Effector memory CD8-positive, alpha-beta T cell (primary cell): Measurements from ENCODE around the gene QRICH2.
"Not testable (repeated sequence)": the region's sequence is repeated elsewhere in the genome, so short reads cannot be mapped to it uniquely, and the experiment has no call there.

Source experiments
- ATAC-seq: fragments of 150-1000 bp; cut with Tn5 transposase; replicated peaks from 2 replicates; pipeline ENCODE4 v1.10.0; 2021; ENCODE audit warnings: mild to moderate bottlenecking, moderate library complexity
- DNase-seq, 3 experiments: peaks; one replicate each; pipeline ENCODE4 v3.0.0; 2021
- H3K27ac Mint-ChIP-seq, 2 donors: one replicate each; pipeline ENCODE4 v1.8.0; 2022; ENCODE audit warnings: mild to moderate bottlenecking in 2 of 2, mixed read lengths in 2 of 2, moderate library complexity in 2 of 2
- H3K27me3 Mint-ChIP-seq, 2 donors: one replicate each; pipeline ENCODE4 v1.8.0; 2022; ENCODE audit warnings: mixed read lengths in 2 of 2
- H3K36me3 Mint-ChIP-seq: one replicate; pipeline ENCODE4 v1.8.0; 2022; ENCODE audit warnings: mild to moderate bottlenecking, moderate library complexity, mixed read lengths; ENCODE audit not compliant: insufficient read depth
- H3K4me1 Mint-ChIP-seq, 2 donors: one replicate each; pipeline ENCODE4 v1.8.0; 2022; ENCODE audit warnings: low read depth in 2 of 2, mixed read lengths in 2 of 2
- H3K4me3 Mint-ChIP-seq, 2 donors: one replicate each; pipeline ENCODE4 v1.8.0; 2022; ENCODE audit warnings: mild to moderate bottlenecking in 2 of 2, mixed read lengths in 2 of 2, moderate library complexity in 2 of 2
- H3K9me3 Mint-ChIP-seq, 2 donors: one replicate each; pipeline ENCODE4 v1.8.0; 2022; ENCODE audit warnings: mixed read lengths in 2 of 2

QRICH2 gene

DNA sequence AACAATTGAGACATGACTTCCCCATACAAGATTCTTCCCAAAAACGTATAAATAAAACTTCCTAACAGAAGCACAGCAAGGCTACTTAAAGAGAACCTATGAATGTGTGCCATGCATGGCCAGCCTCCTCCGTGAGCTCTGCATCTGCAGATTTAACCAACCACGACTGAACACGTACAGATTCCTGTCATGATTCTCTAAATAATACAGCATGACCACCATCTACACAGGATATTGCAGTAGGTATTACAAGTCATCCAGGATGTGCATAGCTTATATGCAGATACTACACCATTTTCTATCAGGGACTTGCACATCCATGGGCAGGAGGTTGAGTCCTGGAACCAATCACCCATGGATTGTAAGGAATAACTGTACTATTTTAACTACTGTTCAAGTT, 1.4 kb upstream of the QRICH2 start:
- ATAC-seq = no peak
- no peak for DNase-seq
- no peaks in the 10 kb centered on the region for H3K4me1 Mint-ChIP-seq

GRCh38 chr17:76307299-76307965, 644 bp downstream of the QRICH2 start:
- Mint-ChIP-seq H3K27me3 (no peaks in the 10 kb centered on the region), H3K4me1 (peaks cover 0 to 3% of the 10 kb centered on the region in 2 donors), H3K27ac (no peak overlapping the region), H3K4me3 (no peak overlapping the region), H3K36me3 (peaks cover 14% of the 10 kb centered on the region), H3K9me3 (no peaks in the 10 kb centered on the region)
- no peak for ATAC-seq
- no peak for DNase-seq

More for the DNA sequence above, 1.4 kb upstream of the QRICH2 start:
- H3K36me3 Mint-ChIP-seq = peaks cover 14% of the 10 kb centered on the region
- no peaks in the 10 kb centered on the region for H3K27me3 Mint-ChIP-seq
- no peak overlapping the region for H3K4me3 Mint-ChIP-seq
- H3K9me3 Mint-ChIP-seq = no peaks in the 10 kb centered on the region
- no peak overlapping the region for H3K27ac Mint-ChIP-seq

GRCh38 chr17:76305135-76305454, 3.0 kb downstream of the QRICH2 start:
- H3K36me3 Mint-ChIP-seq, H3K4me1 Mint-ChIP-seq, H3K4me3 Mint-ChIP-seq, H3K27ac Mint-ChIP-seq, DNase-seq, ATAC-seq, H3K9me3 Mint-ChIP-seq, H3K27me3 Mint-ChIP-seq: not testable (repeated sequence)

GRCh38 chr17:76304226-76305134, 3.6 kb downstream of the QRICH2 start:
- Mint-ChIP-seq H3K4me3 (no peak overlapping the region), H3K9me3 (no peaks in the 10 kb centered on the region), H3K4me1 (peaks cover 0 to 3% of the 10 kb centered on the region in 2 donors), H3K27ac (no peak overlapping the region), H3K27me3 (no peaks in the 10 kb centered on the region), H3K36me3 (no peaks in the 10 kb centered on the region)
- ATAC-seq = no peak
- no peak for DNase-seq

DNA sequence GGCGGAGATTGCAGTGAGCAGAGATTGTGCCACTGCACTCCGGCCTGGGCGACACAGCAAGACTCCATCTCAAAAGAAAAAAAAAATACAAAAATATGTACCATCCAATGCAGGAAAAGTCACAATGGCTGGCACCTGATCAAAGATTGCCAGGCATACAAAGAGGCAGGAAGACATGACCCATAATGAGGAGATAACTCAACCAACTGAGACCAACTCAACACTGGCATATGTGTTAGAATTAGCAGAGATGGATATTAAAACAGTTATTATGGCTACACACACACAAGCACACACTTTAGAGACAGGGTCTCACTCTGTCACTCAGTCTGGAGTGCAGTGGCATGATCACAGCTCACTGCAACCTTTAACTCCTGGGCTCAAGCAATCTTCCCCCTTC, 10.6 kb downstream of the QRICH2 start:
- H3K27me3 Mint-ChIP-seq = no peaks in the 10 kb centered on the region
- H3K4me3 Mint-ChIP-seq = no peak overlapping the region
- H3K4me1 Mint-ChIP-seq = no peaks in the 10 kb centered on the region
- DNase-seq (no peak), ATAC-seq (no peak)
- H3K27ac Mint-ChIP-seq = no peak overlapping the region
- no peaks in the 10 kb centered on the region for H3K9me3 Mint-ChIP-seq
- H3K36me3 Mint-ChIP-seq = peaks cover 5% of the 10 kb centered on the region

DNA sequence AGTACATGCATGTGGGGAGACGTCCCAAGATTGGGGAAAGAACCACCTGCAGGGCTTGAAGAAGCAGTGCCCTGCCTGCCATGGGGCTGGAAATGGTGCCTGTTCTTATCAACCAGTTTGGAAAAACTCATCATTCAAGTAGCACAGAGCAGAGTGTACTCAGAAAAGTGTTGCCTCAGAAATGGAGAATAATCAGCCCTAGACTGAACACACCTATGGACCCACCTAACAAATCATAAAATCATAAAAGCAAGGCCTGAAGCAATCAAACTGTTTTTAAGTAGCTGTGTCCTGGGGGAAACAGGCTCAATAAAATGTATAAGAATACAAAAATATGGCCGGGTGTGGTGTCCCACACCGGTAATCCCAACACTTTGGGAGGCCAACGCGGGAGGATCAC, 11.2 kb downstream of the QRICH2 start:
- no peak overlapping the region for H3K27ac Mint-ChIP-seq
- no peaks in the 10 kb centered on the region for H3K9me3 Mint-ChIP-seq

GRCh38 chr17:76296186-76296585, 11.9 kb downstream of the QRICH2 start:
- Mint-ChIP-seq H3K4me1 (no peaks in the 10 kb centered on the region), H3K27me3 (no peaks in the 10 kb centered on the region), H3K4me3 (no peak overlapping the region), H3K36me3 (peaks cover 5% of the 10 kb centered on the region), H3K9me3 (no peaks in the 10 kb centered on the region), H3K27ac (peak overlapping the region in 1 of 2 donors; percentile 66)
- DNase-seq (no peak), ATAC-seq (no peak)

More for the DNA sequence above, 11.2 kb downstream of the QRICH2 start:
- DNase-seq (no peak), ATAC-seq (no peak)
- no peaks in the 10 kb centered on the region for H3K27me3 Mint-ChIP-seq
- no peaks in the 10 kb centered on the region for H3K4me1 Mint-ChIP-seq
- H3K36me3 Mint-ChIP-seq = peaks cover 5% of the 10 kb centered on the region
- H3K4me3 Mint-ChIP-seq = no peak overlapping the region

DNA sequence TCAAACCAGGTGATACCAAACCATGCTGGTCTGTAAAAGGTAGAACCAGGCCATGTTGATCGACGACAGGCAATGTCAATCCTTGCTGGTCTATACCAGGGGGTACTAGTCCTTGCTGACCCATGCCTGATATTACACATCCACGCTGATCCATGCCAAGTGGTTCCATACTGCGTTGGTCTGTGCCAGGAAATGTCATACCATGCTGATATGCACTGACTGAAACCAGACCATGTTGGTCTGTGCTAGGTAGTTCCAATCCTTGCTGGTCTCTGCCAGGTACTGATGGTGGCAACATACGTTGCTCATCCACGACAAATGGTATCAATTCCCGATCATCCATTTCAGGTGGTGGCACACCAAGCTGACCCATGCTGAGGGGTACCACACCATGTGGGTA, 15.0 kb downstream of the QRICH2 start:
- Mint-ChIP-seq H3K27me3 (no peaks in the 10 kb centered on the region), H3K36me3 (peaks cover 5% of the 10 kb centered on the region), H3K4me1 (no peaks in the 10 kb centered on the region)

GRCh38 chr17:76292567-76292966, 15.5 kb downstream of the QRICH2 start:
- DNase-seq (no peak), ATAC-seq (no peak)
- no peaks in the 10 kb centered on the region for H3K4me1 Mint-ChIP-seq
- H3K27ac Mint-ChIP-seq = no peak overlapping the region
- H3K36me3 Mint-ChIP-seq = peaks cover 5% of the 10 kb centered on the region
- no peak overlapping the region for H3K4me3 Mint-ChIP-seq
- H3K9me3 Mint-ChIP-seq = no peaks in the 10 kb centered on the region
- H3K27me3 Mint-ChIP-seq = no peaks in the 10 kb centered on the region

More for the DNA sequence above, 15.0 kb downstream of the QRICH2 start:
- no peak overlapping the region for H3K4me3 Mint-ChIP-seq
- no peak for ATAC-seq
- no peak for DNase-seq
- no peak overlapping the region for H3K27ac Mint-ChIP-seq
- H3K9me3 Mint-ChIP-seq = no peaks in the 10 kb centered on the region

GRCh38 chr17:76281573-76282371, 26.3 kb downstream of the QRICH2 start:
- no peak for DNase-seq
- ATAC-seq = no peak
- Mint-ChIP-seq H3K4me1 (peaks cover 0 to 2% of the 10 kb centered on the region in 2 donors), H3K36me3 (peaks cover 8% of the 10 kb centered on the region), H3K9me3 (no peaks in the 10 kb centered on the region), H3K27me3 (no peaks in the 10 kb centered on the region), H3K4me3 (no peak overlapping the region), H3K27ac (no peak overlapping the region)

DNA sequence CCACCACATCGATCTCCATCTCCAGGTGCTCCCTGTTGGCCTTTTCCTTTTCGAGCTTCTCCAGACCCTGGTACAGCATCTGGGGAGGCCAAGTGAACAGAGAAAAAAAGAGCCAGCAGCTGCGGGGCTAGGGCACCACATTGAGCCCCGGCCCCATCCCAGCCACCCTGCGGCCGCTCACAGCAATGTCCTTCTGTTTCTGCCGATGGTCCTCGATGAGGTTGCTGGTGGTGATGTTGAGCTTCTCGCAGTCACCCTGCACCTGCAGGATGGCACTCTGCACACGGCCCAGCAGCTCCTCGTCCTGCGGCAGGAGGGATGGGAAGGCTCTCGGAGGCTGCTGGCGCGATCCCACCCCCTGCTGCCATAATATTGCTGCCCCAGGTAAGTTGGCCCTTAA, 27.4 kb downstream of the QRICH2 start:
- H3K27me3 Mint-ChIP-seq = no peaks in the 10 kb centered on the region
- peaks cover 10% of the 10 kb centered on the region for H3K36me3 Mint-ChIP-seq
- ATAC-seq = no peak
- H3K27ac Mint-ChIP-seq = no peak overlapping the region
- H3K4me1 Mint-ChIP-seq = peaks cover 0 to 2% of the 10 kb centered on the region in 2 donors
- no peaks in the 10 kb centered on the region for H3K9me3 Mint-ChIP-seq
- DNase-seq = no peak
- H3K4me3 Mint-ChIP-seq = no peak overlapping the region

- H3K36me3 Mint-ChIP-seq = peaks cover 16% of the 10 kb centered on the region
- DNase-seq (no peak), ATAC-seq (no peak)
- no peaks in the 10 kb centered on the region for H3K9me3 Mint-ChIP-seq
- H3K4me1 Mint-ChIP-seq = peaks cover 0 to 3% of the 10 kb centered on the region in 2 donors
- H3K4me3 Mint-ChIP-seq = no peak overlapping the region
- H3K27me3 Mint-ChIP-seq = no peaks in the 10 kb centered on the region
- H3K27ac Mint-ChIP-seq = no peak overlapping the region
Observed at GRCh38 chr17:76279742-76280287, 28.3 kb downstream of the QRICH2 start.
